Fibroblast of pulmonary artery (primary cell): ENCODE measurements around the gene PLAC9.
"Not testable (repeated sequence)": the region's sequence is repeated elsewhere in the genome, so short reads cannot be mapped to it uniquely, and the experiment has no call there.

Experiments used
- DNase-seq: peaks from one replicate; pipeline ENCODE4 v3.0.0-alpha.2; 2010; ENCODE audit warnings: low read depth
- H3K4me3 ChIP-seq: replicated peaks from 2 replicates; pipeline ENCODE4 v1.5.1; 2011; ENCODE audit warnings: low read depth, mild to moderate bottlenecking, control low read depth, low read length, moderate library complexity
- TF ChIP-seq, protein P1 (sequence below): IDR thresholded peaks from 2 replicates; pipeline ENCODE4 v1.5.1; 2011; ENCODE audit warnings: mild to moderate bottlenecking, control low read depth, low read length, inconsistent platforms; ENCODE audit errors: missing control alignments

The PLAC9 gene

DNA sequence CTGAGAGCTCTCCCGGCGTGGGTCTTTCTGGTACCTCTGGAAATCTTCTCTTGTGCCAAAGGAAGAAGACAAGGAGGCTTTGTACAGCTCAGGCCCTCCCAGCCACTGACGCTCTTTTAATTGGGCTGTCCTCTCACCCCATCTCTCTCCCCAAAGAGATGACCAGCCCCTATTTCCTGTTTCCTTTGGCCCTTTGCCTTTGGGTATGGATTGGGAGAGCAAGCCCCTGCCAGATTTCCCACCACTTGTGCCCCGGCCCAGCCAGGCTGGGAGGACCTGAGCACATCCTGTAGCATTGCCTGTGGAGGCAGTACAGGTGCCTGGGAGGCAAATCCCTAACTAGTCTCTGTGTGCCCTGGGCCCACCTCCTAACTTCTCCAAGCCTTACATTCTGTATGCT, 5.7 kb upstream of the PLAC9 start:
- DNase-seq, result no peak
- TF ChIP-seq, protein P1, sequence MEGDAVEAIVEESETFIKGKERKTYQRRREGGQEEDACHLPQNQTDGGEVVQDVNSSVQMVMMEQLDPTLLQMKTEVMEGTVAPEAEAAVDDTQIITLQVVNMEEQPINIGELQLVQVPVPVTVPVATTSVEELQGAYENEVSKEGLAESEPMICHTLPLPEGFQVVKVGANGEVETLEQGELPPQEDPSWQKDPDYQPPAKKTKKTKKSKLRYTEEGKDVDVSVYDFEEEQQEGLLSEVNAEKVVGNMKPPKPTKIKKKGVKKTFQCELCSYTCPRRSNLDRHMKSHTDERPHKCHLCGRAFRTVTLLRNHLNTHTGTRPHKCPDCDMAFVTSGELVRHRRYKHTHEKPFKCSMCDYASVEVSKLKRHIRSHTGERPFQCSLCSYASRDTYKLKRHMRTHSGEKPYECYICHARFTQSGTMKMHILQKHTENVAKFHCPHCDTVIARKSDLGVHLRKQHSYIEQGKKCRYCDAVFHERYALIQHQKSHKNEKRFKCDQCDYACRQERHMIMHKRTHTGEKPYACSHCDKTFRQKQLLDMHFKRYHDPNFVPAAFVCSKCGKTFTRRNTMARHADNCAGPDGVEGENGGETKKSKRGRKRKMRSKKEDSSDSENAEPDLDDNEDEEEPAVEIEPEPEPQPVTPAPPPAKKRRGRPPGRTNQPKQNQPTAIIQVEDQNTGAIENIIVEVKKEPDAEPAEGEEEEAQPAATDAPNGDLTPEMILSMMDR, result no peak
- no peak overlapping the region for H3K4me3 ChIP-seq

DNA sequence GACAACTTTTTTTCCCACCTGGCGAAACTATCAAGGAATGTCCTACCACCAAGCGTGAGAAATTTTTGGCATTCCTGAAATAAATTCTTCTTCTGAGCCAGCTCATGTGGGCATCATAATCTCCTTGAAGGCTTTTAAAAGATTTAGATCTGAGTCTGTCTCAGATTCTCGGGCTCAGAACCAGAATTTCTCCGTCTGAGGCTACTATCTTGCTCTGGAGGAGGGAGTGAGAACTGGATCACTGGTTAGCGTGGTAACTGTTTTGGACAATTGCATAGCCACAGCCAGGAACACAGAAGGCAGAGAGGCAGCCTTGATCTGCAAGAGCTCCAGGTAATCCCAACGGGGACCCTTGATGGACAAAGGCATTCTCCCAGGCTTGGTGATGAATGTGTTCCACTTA, 1.0 kb upstream of the PLAC9 start:
- no peak overlapping the region for H3K4me3 ChIP-seq
- TF ChIP-seq, protein P1, result no peak
- DNase-seq, result peak; percentile 26

DNA sequence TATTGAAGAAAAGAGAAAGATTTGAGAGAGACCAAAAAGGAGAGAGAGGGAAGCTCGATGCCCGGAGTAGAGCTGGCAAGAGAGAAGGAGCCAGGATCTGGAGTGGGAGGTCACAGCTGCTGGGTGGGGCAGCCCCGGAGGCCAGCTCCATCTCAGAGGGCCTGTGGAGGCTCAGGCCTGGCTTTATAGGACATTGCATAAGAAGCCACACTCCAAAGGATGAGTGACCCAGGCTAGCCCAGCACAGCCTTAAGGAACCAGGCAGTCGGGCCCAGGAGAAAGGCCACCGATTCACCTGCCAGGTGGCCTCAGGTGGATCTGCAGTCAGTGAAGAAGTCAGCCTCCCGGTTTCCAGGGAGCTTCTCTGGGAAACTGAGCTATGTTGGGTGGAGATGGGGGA, 676 bp downstream of the PLAC9 start:
- TF ChIP-seq, protein P1, result no peak
- DNase-seq, result peak; percentile 46
- peak overlapping the region; percentile 64 for H3K4me3 ChIP-seq

DNA sequence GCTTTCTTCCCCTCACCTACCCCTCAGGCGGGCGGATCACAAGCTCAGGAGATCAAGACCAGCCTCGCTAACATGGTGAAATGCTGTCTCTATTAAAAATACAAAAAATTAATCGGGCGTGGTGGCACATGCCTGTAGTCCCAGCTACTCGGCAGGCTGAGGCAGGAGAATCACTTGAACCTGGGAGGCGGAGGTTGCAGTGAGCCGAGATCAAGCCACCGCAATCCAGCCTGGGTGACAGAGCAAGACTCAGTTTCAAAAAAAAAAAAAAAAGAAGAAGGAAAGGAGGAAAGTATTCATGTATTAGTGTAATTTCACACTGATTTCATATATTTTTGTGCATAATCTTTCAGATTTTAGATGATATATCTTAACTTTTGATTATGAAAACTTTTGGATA, 1.2 kb downstream of the PLAC9 start:
- DNase-seq, result not testable (repeated sequence)
- peak overlapping the region; percentile 64 for H3K4me3 ChIP-seq

DNA sequence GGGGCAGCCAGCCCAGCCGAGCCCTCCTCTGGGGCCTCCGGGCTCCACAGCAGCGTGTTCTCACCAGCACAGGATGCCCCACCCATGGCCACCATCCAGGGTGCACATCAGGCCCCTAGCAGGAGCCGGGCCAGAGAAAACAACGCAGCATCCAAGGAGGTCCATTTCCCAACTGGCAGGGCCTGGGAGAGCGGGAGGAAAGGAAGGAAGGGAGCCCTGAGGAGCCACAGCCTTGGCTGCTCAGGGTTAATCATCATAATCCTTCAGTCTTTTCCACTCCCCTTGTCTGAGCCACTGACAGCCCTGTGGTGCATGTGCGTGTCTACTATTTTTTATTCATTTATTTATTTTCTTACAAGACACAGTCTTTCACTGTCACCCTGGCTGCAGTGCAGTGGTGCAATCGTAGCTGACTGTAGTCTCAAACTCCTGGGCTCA, 3.6 kb downstream of the PLAC9 start:
- peak overlapping the region; percentile 19 for H3K4me3 ChIP-seq
- TF ChIP-seq, protein P1, result no peak
- peak; percentile 98 for DNase-seq

DNA sequence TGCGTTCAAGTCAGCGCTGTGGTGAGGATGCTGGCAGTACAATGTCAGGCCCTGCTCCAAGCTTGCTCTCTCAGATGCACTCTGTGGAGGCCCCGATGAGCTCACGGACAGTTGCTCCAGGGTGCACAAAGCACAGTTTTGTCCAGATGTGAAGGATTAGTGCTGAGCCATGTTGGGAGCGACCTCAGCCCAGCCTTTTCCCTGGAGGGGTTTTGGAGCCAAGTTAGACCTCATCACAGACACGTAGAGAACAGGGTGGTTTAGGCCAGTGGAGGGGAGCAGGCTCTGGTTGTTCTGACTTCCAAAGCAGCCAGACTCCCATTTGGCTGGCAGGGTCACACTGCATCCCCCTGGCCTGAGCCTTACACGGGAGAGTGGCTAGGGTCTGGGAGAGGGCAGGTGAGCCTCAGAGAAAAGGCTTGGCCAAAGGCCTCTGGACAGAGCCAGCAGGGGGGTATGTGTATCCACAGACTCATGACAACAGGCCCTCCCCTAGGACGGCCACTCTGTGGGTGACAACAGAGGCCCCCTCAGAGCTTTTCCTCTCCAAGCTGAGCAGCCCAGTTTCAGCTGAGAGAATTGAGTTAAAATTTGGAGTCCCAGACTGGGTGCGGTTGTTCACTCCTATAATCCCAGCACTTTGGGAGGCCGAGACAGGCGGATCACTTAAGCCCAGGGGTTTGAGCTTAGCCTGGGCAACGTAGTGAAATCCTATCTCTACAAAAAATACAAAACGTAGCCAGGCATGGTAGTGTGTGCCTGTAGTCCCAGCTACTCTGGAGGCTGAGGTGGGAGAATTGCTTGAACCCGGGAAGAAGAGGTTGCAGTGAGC, 4.7 kb downstream of the PLAC9 start:
- TF ChIP-seq, protein P1, result no peak
- peak; percentile 62 for DNase-seq
- no peak overlapping the region for H3K4me3 ChIP-seq

DNA sequence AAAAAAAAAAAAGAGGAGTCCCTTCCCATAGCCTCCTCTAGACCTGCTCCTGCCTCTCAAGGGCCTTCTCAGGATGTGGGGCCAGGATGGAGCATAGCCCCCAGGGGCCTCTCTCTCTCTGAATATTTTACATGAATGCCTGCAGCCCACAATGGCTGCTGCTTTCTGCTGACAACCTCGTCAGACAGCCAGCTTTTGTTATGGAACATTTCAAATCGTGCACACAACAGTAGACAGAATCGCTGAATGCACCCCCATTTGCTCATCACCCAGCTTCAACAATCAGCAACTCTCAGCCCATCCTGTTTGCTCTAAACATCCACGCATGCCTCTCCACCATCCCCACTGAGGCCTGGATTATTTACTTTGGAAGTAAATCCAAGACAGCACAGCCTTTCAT, 5.4 kb downstream of the PLAC9 start:
- no peak for DNase-seq
- TF ChIP-seq, protein P1, result no peak
- no peak overlapping the region for H3K4me3 ChIP-seq
